Activated T-cell treated with anti-CD3 and anti-CD28 coated beads, Interleukin-2, amount 50 U/mL, for 72 hours (primary cell): Measurements from ENCODE around the gene SGCD. TPM values are rescaled to one million over a fixed set of nuclear protein-coding genes. Genes with fewer than 3 reads are reported as not detected.
A peak's percentile ranks its signal among the peaks of the same experiment; 100 is the strongest.

Source experiments
- ATAC-seq, 2 donors: fragments of 150-1000 bp; cut with Tn5 transposase; replicated peaks in 1 of 2; 2 replicates each; pipeline ENCODE4 v1.10.0; 2021; ENCODE audit warnings: moderate library complexity in 2 of 2, mild to moderate bottlenecking in 1 of 2
- DNase-seq, 2 donors: peaks; one replicate each; pipeline ENCODE4 v3.0.0; 2021 to 2022; ENCODE audit warnings: mixed read lengths in 1 of 2
- H3K27ac Mint-ChIP-seq: one replicate; pipeline ENCODE4 v1.8.0; 2022; ENCODE audit warnings: mild to moderate bottlenecking, moderate library complexity, mixed read lengths
- H3K27me3 Mint-ChIP-seq: one replicate; pipeline ENCODE4 v1.8.0; 2022; ENCODE audit warnings: low read depth, mixed read lengths
- H3K36me3 Mint-ChIP-seq, 2 donors: one replicate each; pipeline ENCODE4 v1.8.0; 2022; ENCODE audit warnings: mixed read lengths in 2 of 2, mild to moderate bottlenecking in 1 of 2; ENCODE audit not compliant: insufficient read depth in 2 of 2
- H3K4me1 Mint-ChIP-seq: one replicate; pipeline ENCODE4 v1.8.0; 2022; ENCODE audit warnings: low read depth, mixed read lengths
- H3K4me3 Mint-ChIP-seq, 2 donors: one replicate each; pipeline ENCODE4 v1.8.0; 2022; ENCODE audit warnings: mild to moderate bottlenecking in 2 of 2, mixed read lengths in 2 of 2, moderate library complexity in 2 of 2
- H3K9me3 Mint-ChIP-seq, 2 donors: one replicate each; pipeline ENCODE4 v1.8.0; 2022; ENCODE audit warnings: mixed read lengths in 2 of 2
- total RNA-seq, 2 donors: library from RNA; stranded (reverse); gene quantifications; one replicate each; pipeline ENCODE4 v1.2.3, GENCODE V29; 2022

SGCD gene
- total RNA-seq, 2 donors from 2014 or later, result 0.07 TPM; not detected in 1

DNA sequence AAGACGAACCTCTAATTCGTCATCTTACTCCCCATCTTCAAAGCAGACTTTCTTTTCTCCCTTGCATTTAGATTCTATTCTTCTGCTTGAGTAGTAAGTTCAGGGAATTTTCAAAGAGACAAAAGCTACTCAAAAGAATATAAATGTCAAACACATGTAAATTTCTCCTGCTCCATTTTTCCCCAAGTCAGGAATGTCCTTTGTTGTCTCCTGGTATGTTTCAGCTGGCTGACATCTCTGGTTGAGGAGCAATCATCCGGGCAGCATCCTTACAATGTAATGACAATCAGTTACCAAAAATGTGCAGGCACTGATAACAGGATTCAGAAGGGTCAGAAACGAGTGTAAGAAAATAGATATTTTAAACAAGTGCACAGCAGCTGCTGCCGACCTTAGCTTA is 475.5 kb downstream of the SGCD start:
- no peak for ATAC-seq
- Mint-ChIP-seq H3K27ac (no peak overlapping the region), H3K4me3 (no peak overlapping the region), H3K36me3 (peaks cover 0 to 7% of the 10 kb centered on the region in 2 donors), H3K27me3 (peaks cover 8% of the 10 kb centered on the region), H3K4me1 (peaks cover 5% of the 10 kb centered on the region), H3K9me3 (peaks cover 3 to 5% of the 10 kb centered on the region in 2 donors)
- DNase-seq, result no peak

DNA sequence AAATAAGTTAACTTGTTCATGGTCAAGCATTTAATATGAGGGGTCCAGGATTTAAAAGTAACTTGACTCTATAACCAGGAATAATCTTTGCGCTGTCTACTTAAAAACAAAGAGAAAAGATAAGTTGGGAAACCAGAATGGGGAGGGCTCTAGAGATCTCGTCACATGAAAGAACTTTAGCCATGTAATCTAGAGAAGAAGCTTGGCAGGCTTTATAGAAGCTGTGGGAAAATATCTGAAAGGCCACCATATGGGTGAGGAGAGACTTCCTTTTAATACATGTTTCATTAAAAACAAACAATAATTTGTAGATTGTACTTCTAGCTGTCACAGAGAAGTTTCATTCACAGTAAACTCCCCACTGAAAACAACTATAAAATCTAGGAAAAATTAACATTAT is 476.4 kb downstream of the SGCD start:
- H3K9me3 Mint-ChIP-seq, result peaks cover 3 to 5% of the 10 kb centered on the region in 2 donors
- ATAC-seq (no peak), DNase-seq (no peak)
- peaks cover 8% of the 10 kb centered on the region for H3K27me3 Mint-ChIP-seq
- peaks cover 0 to 7% of the 10 kb centered on the region in 2 donors for H3K36me3 Mint-ChIP-seq
- no peak overlapping the region for H3K27ac Mint-ChIP-seq
- peaks cover 5% of the 10 kb centered on the region for H3K4me1 Mint-ChIP-seq
- no peak overlapping the region for H3K4me3 Mint-ChIP-seq

DNA sequence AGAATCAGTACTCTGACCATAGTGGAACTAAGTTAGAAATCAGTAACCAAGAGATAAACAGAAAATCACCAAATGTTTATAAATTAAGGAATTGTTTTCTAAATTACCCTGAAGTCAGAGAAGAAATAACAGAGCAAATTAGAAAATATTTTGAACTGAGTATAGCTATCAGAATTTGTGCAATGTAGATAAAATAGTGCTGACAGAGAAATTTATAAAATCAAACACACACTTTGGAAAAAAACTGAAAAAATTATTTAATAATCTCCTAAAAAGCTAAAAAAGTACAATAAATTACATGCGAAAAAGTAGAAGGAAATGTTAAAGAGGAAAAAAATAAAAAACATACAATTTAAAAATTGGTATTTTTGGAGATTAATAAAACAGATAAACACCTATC is 486.0 kb downstream of the SGCD start:
- Mint-ChIP-seq H3K27ac (no peak overlapping the region), H3K36me3 (peaks cover 0 to 2% of the 10 kb centered on the region in 2 donors), H3K4me1 (peaks cover 9% of the 10 kb centered on the region), H3K27me3 (no peaks in the 10 kb centered on the region), H3K9me3 (peaks cover 2% of the 10 kb centered on the region in 2 donors), H3K4me3 (no peak overlapping the region)
- ATAC-seq, result no peak
- no peak for DNase-seq

DNA sequence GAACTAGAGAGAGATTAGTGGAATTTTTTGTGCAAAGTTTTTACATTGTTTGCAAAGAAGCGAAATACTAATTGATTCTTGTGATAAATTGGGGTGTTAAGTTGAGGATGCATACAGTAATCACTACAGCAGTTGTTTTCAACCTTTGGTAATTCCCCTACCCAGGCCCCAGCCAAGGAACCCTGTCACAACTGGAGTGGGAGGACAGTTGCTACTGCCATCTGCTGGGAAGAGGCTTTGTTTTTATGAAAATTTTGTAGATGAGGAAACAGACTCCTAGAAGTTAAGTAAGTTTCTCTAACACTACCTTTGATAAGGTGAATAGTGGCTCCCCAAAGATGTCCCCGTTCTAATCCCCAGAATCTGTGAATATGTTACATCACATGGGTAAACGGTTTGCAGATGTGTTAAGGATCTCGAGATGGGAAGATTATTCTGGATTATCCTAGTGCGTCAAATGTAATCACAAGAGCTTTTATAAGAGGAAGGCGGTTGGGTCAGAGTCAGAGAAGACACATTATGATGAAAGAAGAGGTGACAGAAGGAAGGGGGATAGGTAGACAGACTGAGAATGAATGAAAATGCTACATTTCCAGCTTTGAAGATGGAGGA is 489.1 kb downstream of the SGCD start:
- Mint-ChIP-seq H3K9me3 (peaks cover 0 to 2% of the 10 kb centered on the region in 2 donors), H3K27ac (peak overlapping the region; percentile 1), H3K4me3 (no peak overlapping the region), H3K27me3 (no peaks in the 10 kb centered on the region), H3K4me1 (peaks cover 19% of the 10 kb centered on the region), H3K36me3 (no peaks in the 10 kb centered on the region)
- peak; percentile 25 to 50 for DNase-seq
- ATAC-seq, result peak; percentile 67 to 78
